ENCODE results near the gene NFIB. TPM values are rescaled to one million over a fixed set of nuclear protein-coding genes. Genes with fewer than 3 reads are reported as not detected.

The NFIB gene
- total and polyA plus RNA-seq, 2 of the 4 experiments (the other 2 are of a cell fraction): 1.4 to 2.0 TPM

DNA sequence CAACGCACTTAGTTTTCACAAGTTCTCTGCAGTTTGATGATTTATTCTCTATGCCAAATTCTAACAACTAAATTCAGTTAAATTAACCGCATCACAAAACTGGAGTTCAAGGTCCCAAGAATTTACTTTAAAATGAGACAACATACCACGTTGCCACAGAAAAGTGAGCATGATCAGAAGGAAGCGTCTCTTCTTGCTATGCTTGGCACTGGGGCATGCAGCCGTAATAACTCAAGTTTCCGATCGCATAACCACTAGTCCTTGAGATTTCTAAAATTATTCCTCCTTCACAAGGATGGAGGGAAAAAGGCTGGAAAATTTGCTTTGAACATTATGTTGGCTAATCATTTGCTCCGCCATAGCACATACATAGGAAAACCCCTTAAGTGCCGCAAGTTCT lies 13.9 kb downstream of the NFIB start:
- no peak overlapping the region for H2BK15ac ChIP-seq (ENCODE audit: low read depth, low read length)
- H3K36me3 ChIP-seq (ENCODE audit: control insufficient read depth, insufficient read depth, low read length): no peaks in the 10 kb centered on the region
- ChIA-PET CTCF (no interaction called here), POLR2A (ENCODE audit: unreplicated experiment) (no interaction called here)
- no peaks in the 10 kb centered on the region for H3K4me1 ChIP-seq (ENCODE audit: control insufficient read depth, insufficient read depth, low read length)
- ATAC-seq (ENCODE audit: low read depth) (no peak), DNase-seq (no peak)
- no peak overlapping the region for H3K56ac ChIP-seq (ENCODE audit: extremely low read depth, insufficient read depth, low read length)
- no peak overlapping the region for H3K4me3 ChIP-seq (ENCODE audit: insufficient read depth, low read depth, low read length)
- H3K18ac ChIP-seq (ENCODE audit: low read depth, low read length): no peak overlapping the region
- no peak overlapping the region for H3K9ac ChIP-seq (ENCODE audit: low read depth, low read length)
- H3K4ac ChIP-seq (ENCODE audit: low read depth, low read length): no peak overlapping the region
- H4K91ac ChIP-seq (ENCODE audit: insufficient read depth, low read depth, low read length): no peak overlapping the region
- no peak overlapping the region for H3K27ac ChIP-seq (ENCODE audit: insufficient read depth, low read length)
- H2BK5ac ChIP-seq (ENCODE audit: low read depth, low read length, poor library complexity, severe bottlenecking): no peak overlapping the region
- H3K14ac ChIP-seq (replicated peaks; ENCODE audit: low read depth, low read length): no peak overlapping the region
- WGBS, 2 experiments (ENCODE audit: extremely low coverage in 2 of 2, insufficient read length in 1 of 2): no CpG with 5 or more reads among the region's 9 CpGs
- no peak overlapping the region for H3K23ac ChIP-seq (ENCODE audit: low read depth, low read length)
- no peak overlapping the region for H4K5ac ChIP-seq (ENCODE audit: low read depth, low read length)
- no peak overlapping the region for H4K8ac ChIP-seq (ENCODE audit: low read depth in 2 of 2, low read length in 2 of 2)
- no peak overlapping the region for H2AFZ ChIP-seq (replicated peaks; ENCODE audit: low read length, poor library complexity)
- no peaks in the 10 kb centered on the region for H4K20me1 ChIP-seq (ENCODE audit: insufficient read depth, low read length)
- TF ChIP-seq SMC3 (IDR thresholded peaks at IDR 0.05; ENCODE audit: low read depth, low read length) (no peak), MAZ (IDR thresholded peaks at IDR 0.05; ENCODE audit: borderline replicate concordance, low read depth, low read length) (no peak), USF2 (IDR thresholded peaks at IDR 0.05; ENCODE audit: low read depth, low read length) (no peak)
- TF ChIP-seq, protein P1, sequence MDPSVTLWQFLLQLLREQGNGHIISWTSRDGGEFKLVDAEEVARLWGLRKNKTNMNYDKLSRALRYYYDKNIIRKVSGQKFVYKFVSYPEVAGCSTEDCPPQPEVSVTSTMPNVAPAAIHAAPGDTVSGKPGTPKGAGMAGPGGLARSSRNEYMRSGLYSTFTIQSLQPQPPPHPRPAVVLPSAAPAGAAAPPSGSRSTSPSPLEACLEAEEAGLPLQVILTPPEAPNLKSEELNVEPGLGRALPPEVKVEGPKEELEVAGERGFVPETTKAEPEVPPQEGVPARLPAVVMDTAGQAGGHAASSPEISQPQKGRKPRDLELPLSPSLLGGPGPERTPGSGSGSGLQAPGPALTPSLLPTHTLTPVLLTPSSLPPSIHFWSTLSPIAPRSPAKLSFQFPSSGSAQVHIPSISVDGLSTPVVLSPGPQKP (IDR thresholded peaks at IDR 0.05; ENCODE audit: borderline replicate concordance, low read depth, low read length): no peak
- H2BK120ac ChIP-seq (ENCODE audit: low read depth, low read length): no peak overlapping the region
- no peaks in the 10 kb centered on the region for H3K79me1 ChIP-seq (ENCODE audit: low read depth in 1 of 2, low read length in 2 of 2)
- no peaks in the 10 kb centered on the region for H3K9me3 ChIP-seq (ENCODE audit: control insufficient read depth, insufficient read depth, low read length)
- no peak overlapping the region for H3K4me2 ChIP-seq (ENCODE audit: low read depth, low read length)
- peaks cover 25% of the 10 kb centered on the region for H3K27me3 ChIP-seq (ENCODE audit: control insufficient read depth, insufficient read depth, low read length)
- dilution Hi-C loops (cut with HindIII; ENCODE audit: low sequenced_read_pairs, unreplicated experiment): no loop called here
- no peak overlapping the region for H2AK9ac ChIP-seq (replicated peaks; ENCODE audit: low read depth, low read length, poor library complexity)
- intact Hi-C loops (cut with micrococcal nuclease): no loop called here
- in situ Hi-C loops (cut with MboI; ENCODE audit: low sequenced_read_pairs): no loop called here
- H2AK5ac ChIP-seq (ENCODE audit: low read depth, low read length): no peak overlapping the region
- H2BK20ac ChIP-seq (ENCODE audit: low read depth, low read length): no peak overlapping the region
- H3K9me1 ChIP-seq (ENCODE audit: insufficient read depth, low read length): no peaks in the 10 kb centered on the region
- no TSS peak for BruUV-seq (replicated peaks)
